CD4-positive, CD25-positive, alpha-beta regulatory T cell (primary cell): ENCODE results near the gene PYGB. TPM values are rescaled to one million over a fixed set of nuclear protein-coding genes. Genes with fewer than 3 reads are reported as not detected.

Experiments
- ATAC-seq, 2 donors: fragments of 150-1000 bp; cut with Tn5 transposase; one replicate each; pipeline ENCODE4 v1.10.0; 2021; ENCODE audit warnings: low read depth in 2 of 2, moderate number of reproducible peaks in 2 of 2, moderate library complexity in 1 of 2
- DNase-seq, 3 donors: peaks; one replicate each; pipeline versions ENCODE4 v3.0.0 to v3.0.0-alpha.2; 2012 to 2022; ENCODE audit warnings: mixed read lengths in 1 of 3
- H3K27ac ChIP-seq: one replicate; pipeline ENCODE4 v1.7.0; 2013; ENCODE audit warnings: mild to moderate bottlenecking, low read length; ENCODE audit not compliant: insufficient read depth, poor library complexity, severe bottlenecking
- H3K27me3 ChIP-seq: one replicate; pipeline ENCODE4 v1.7.0; 2013; ENCODE audit warnings: low read length; ENCODE audit not compliant: control insufficient read depth, insufficient read depth
- H3K36me3 ChIP-seq: one replicate; pipeline ENCODE4 v1.7.0; 2013; ENCODE audit warnings: mild to moderate bottlenecking, low read length, moderate library complexity; ENCODE audit not compliant: control insufficient read depth, insufficient read depth
- H3K4me1 ChIP-seq: 2 replicates; pipeline ENCODE4 v1.7.0; 2013; ENCODE audit warnings: mild to moderate bottlenecking, low read length; ENCODE audit not compliant: insufficient read depth, control insufficient read depth, poor library complexity, severe bottlenecking
- H3K4me3 ChIP-seq: one replicate; pipeline ENCODE4 v1.7.0; 2013; ENCODE audit warnings: low read depth, mild to moderate bottlenecking, low read length, moderate library complexity
- H3K9me3 ChIP-seq, 2 experiments: 1 replicate in 1 of 2; 2 replicates in 1 of 2; pipeline ENCODE4 v1.7.0; 2013; ENCODE audit warnings: low read length in 2 of 2, mild to moderate bottlenecking in 1 of 2, moderate library complexity in 1 of 2; ENCODE audit not compliant: control insufficient read depth in 2 of 2
- H3K27ac Mint-ChIP-seq, 3 donors: one replicate each; pipeline ENCODE4 v1.8.0; 2020 to 2022; ENCODE audit warnings: mild to moderate bottlenecking in 3 of 3, mixed read lengths in 3 of 3, moderate library complexity in 2 of 3
- H3K27me3 Mint-ChIP-seq: one replicate; pipeline ENCODE4 v1.8.0; 2022; ENCODE audit warnings: mild to moderate bottlenecking, mixed read lengths
- H3K36me3 Mint-ChIP-seq: one replicate; pipeline ENCODE4 v1.8.0; 2020; ENCODE audit warnings: mixed read lengths
- H3K4me1 Mint-ChIP-seq, 4 donors: one replicate each; pipeline ENCODE4 v1.8.0; 2020 to 2022; ENCODE audit warnings: mixed read lengths in 4 of 4, mild to moderate bottlenecking in 1 of 4
- H3K4me3 Mint-ChIP-seq, 4 donors: one replicate each; pipeline ENCODE4 v1.8.0; 2020 to 2022; ENCODE audit warnings: mild to moderate bottlenecking in 4 of 4, mixed read lengths in 4 of 4, moderate library complexity in 3 of 4
- H3K9me3 Mint-ChIP-seq, 7 donors: one replicate each; pipeline ENCODE4 v1.8.0; 2020 to 2022; ENCODE audit warnings: mixed read lengths in 7 of 7, mild to moderate bottlenecking in 3 of 7, moderate library complexity in 2 of 7
- polyA plus RNA-seq, 4 donors: library from polyadenylated mRNA; unstranded; fragments of 300-500 nt; fragmentation: Illumina TruSeq; gene quantifications; one replicate each; pipeline ENCODE4 v1.2.3, GENCODE V29; 2021
- total RNA-seq: library from RNA; stranded (reverse); gene quantifications from one replicate; pipeline ENCODE4 v1.2.3, GENCODE V29; 2022

Gene PYGB
- total and polyA plus RNA-seq, 5 donors from 2014 or later, result 37.2 to 64.6 (median 45.4) TPM

- Mint-ChIP-seq H3K4me3 (peak overlapping the region in 1 of 4 donors; percentile 29), H3K4me1 (peaks cover 6 to 59% (median 38%) of the 10 kb centered on the region in 4 donors)
These were observed 94.1 kb downstream of the PYGB start for GRCh38 chr20:25341716-25342680.

GRCh38 chr20:25344634-25345033, 96.7 kb downstream of the PYGB start:
- peaks cover 6 to 49% (median 32%) of the 10 kb centered on the region in 4 donors for H3K4me1 Mint-ChIP-seq
- ATAC-seq, result no peak
- H3K9me3 Mint-ChIP-seq, result no peaks in the 10 kb centered on the region
- no peak overlapping the region for H3K4me3 ChIP-seq
- no peak overlapping the region for H3K27ac ChIP-seq
- peaks cover 8% of the 10 kb centered on the region for H3K36me3 Mint-ChIP-seq
- H3K27ac Mint-ChIP-seq, result peak overlapping the region in 1 of 3 donors; percentile 12
- no peaks in the 10 kb centered on the region for H3K4me1 ChIP-seq
- H3K4me3 Mint-ChIP-seq, result no peak overlapping the region
- H3K36me3 ChIP-seq, result no peaks in the 10 kb centered on the region
- no peak for DNase-seq
- H3K27me3 ChIP-seq, result no peaks in the 10 kb centered on the region
- H3K9me3 ChIP-seq, result no peaks in the 10 kb centered on the region
- no peaks in the 10 kb centered on the region for H3K27me3 Mint-ChIP-seq

More at GRCh38 chr20:25341716-25342680, 94.1 kb downstream of the PYGB start:
- DNase-seq (no peak), ATAC-seq (no peak)
- peaks cover 6% of the 10 kb centered on the region for H3K36me3 ChIP-seq
- H3K27me3 Mint-ChIP-seq, result no peaks in the 10 kb centered on the region
- H3K9me3 Mint-ChIP-seq, result peaks cover 0 to 1% (median 0%) of the 10 kb centered on the region in 7 donors
- H3K4me1 ChIP-seq, result no peaks in the 10 kb centered on the region
- no peaks in the 10 kb centered on the region for H3K9me3 ChIP-seq
- H3K27ac Mint-ChIP-seq, result peak overlapping the region; percentile 51 to 69 (median 63)
- H3K4me3 ChIP-seq, result no peak overlapping the region
- H3K36me3 Mint-ChIP-seq, result peaks cover 16% of the 10 kb centered on the region
- no peak overlapping the region for H3K27ac ChIP-seq
- H3K27me3 ChIP-seq, result no peaks in the 10 kb centered on the region

- no peaks in the 10 kb centered on the region for H3K27me3 Mint-ChIP-seq
- H3K27ac Mint-ChIP-seq, result peak overlapping the region in 2 of 3 donors; percentile 39 to 55
- DNase-seq (no peak), ATAC-seq (no peak)
- Histone ChIP-seq H3K9me3 (no peaks in the 10 kb centered on the region), H3K4me1 (no peaks in the 10 kb centered on the region), H3K27me3 (no peaks in the 10 kb centered on the region), H3K4me3 (no peak overlapping the region), H3K27ac (no peak overlapping the region), H3K36me3 (no peaks in the 10 kb centered on the region)
- H3K9me3 Mint-ChIP-seq, result peaks cover 0 to 2% (median 0%) of the 10 kb centered on the region in 7 donors
- H3K4me1 Mint-ChIP-seq, result peaks cover 13 to 46% (median 31%) of the 10 kb centered on the region in 4 donors
- no peak overlapping the region for H3K4me3 Mint-ChIP-seq
- H3K36me3 Mint-ChIP-seq, result peaks cover 11% of the 10 kb centered on the region
These were observed 97.8 kb downstream of the PYGB start for GRCh38 chr20:25345721-25346120.

- H3K27ac Mint-ChIP-seq, result no peak overlapping the region
- peaks cover 17 to 44% (median 37%) of the 10 kb centered on the region in 4 donors for H3K4me1 Mint-ChIP-seq
- DNase-seq, result peak in 1 of 3 donors; percentile 23
These were observed 98.5 kb downstream of the PYGB start for GRCh38 chr20:25346349-25346748.

More at GRCh38 chr20:25346349-25346748, 98.5 kb downstream of the PYGB start:
- Histone ChIP-seq H3K4me1 (no peaks in the 10 kb centered on the region), H3K9me3 (no peaks in the 10 kb centered on the region), H3K4me3 (no peak overlapping the region), H3K27me3 (no peaks in the 10 kb centered on the region), H3K27ac (no peak overlapping the region), H3K36me3 (no peaks in the 10 kb centered on the region)
- Mint-ChIP-seq H3K36me3 (peaks cover 11% of the 10 kb centered on the region), H3K4me3 (no peak overlapping the region), H3K27me3 (no peaks in the 10 kb centered on the region), H3K9me3 (peaks cover 0 to 2% (median 0%) of the 10 kb centered on the region in 7 donors)
- peak in 1 of 2 donors; percentile 24 for ATAC-seq

Other genes starting within 250 kb of the PYGB start
- 38.7 TPM for gene ACSS1, start 189.9 kb upstream of the PYGB start, total RNA-seq
- gene ACSS1, start 189.9 kb upstream of the PYGB start, polyA plus RNA-seq, result 10 to 100 TPM; 39.8 to 47.3 (median 40.9) TPM
- not detected for gene VSX1, start 165.9 kb upstream of the PYGB start, total RNA-seq
- gene VSX1, start 165.9 kb upstream of the PYGB start, polyA plus RNA-seq, result not detected
- 68.0 TPM for gene ENTPD6, start 52.4 kb upstream of the PYGB start, total RNA-seq
- gene ENTPD6, start 52.4 kb upstream of the PYGB start, polyA plus RNA-seq, result 10 to 100 TPM; 27.2 to 36.5 (median 30.6) TPM
- gene ABHD12, start 142.8 kb downstream of the PYGB start, total RNA-seq, result 27.9 TPM
- 10 to 100 TPM; 26.8 to 44.1 (median 28.6) TPM for gene ABHD12, start 142.8 kb downstream of the PYGB start, polyA plus RNA-seq
- gene GINS1, start 159.6 kb downstream of the PYGB start, total RNA-seq, result 0.76 TPM
- 1 to 10 TPM in 3 of 4 donors, under 1 TPM in 1; 0.54 to 1.8 (median 1.3) TPM for gene GINS1, start 159.6 kb downstream of the PYGB start, polyA plus RNA-seq